ENCODE measurements around the gene ADGRE3.
"Not testable (repeated sequence)": the region's sequence is repeated elsewhere in the genome, so short reads cannot be mapped to it uniquely, and the experiment has no call there.

DNA sequence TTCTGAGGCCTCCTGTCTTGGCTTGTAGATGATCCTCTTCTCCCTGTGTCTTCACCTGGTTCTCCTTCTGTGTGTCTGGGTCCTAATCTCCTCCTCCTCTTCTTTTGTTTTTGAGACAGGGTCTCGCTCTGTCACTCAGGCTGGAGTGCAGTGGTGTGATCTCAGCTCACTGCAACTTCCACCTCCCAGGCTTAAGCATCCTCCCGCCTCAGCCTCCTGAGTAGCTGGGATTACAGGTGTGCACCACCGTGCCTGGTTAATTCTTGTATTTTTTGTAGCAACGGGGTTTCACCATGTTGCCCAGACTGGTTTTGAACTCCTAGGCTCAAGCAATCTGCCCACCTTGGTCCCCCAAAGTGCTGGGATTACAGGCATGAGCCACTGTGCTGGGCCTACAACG, 62.4 kb downstream of the ADGRE3 start:
- TF ChIP-seq, protein P1, sequence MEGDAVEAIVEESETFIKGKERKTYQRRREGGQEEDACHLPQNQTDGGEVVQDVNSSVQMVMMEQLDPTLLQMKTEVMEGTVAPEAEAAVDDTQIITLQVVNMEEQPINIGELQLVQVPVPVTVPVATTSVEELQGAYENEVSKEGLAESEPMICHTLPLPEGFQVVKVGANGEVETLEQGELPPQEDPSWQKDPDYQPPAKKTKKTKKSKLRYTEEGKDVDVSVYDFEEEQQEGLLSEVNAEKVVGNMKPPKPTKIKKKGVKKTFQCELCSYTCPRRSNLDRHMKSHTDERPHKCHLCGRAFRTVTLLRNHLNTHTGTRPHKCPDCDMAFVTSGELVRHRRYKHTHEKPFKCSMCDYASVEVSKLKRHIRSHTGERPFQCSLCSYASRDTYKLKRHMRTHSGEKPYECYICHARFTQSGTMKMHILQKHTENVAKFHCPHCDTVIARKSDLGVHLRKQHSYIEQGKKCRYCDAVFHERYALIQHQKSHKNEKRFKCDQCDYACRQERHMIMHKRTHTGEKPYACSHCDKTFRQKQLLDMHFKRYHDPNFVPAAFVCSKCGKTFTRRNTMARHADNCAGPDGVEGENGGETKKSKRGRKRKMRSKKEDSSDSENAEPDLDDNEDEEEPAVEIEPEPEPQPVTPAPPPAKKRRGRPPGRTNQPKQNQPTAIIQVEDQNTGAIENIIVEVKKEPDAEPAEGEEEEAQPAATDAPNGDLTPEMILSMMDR (IDR thresholded peaks at IDR 0.05): not testable (repeated sequence)
- TF ChIP-seq POLR2A (IDR thresholded peaks at IDR 0.05): not testable (repeated sequence)

All from heart left ventricle (tissue), 13 donors.